NCI-H226 (cell line): Measurements from ENCODE around the gene ERVW-1.

Source experiments
- DNase-seq: peaks from one replicate; pipeline ENCODE4 v3.0.0-alpha.2; 2015

Gene ERVW-1

GRCh38 chr7:92421676-92422435 lies 55.9 kb downstream of the ERVW-1 start:
- no peak for DNase-seq
